ENCODE data around the gene CCDC85B.

Gene CCDC85B

GRCh38 chr11:65912845-65913244 lies 22.4 kb downstream of the CCDC85B start:
- no peak for DNase-seq

DNA sequence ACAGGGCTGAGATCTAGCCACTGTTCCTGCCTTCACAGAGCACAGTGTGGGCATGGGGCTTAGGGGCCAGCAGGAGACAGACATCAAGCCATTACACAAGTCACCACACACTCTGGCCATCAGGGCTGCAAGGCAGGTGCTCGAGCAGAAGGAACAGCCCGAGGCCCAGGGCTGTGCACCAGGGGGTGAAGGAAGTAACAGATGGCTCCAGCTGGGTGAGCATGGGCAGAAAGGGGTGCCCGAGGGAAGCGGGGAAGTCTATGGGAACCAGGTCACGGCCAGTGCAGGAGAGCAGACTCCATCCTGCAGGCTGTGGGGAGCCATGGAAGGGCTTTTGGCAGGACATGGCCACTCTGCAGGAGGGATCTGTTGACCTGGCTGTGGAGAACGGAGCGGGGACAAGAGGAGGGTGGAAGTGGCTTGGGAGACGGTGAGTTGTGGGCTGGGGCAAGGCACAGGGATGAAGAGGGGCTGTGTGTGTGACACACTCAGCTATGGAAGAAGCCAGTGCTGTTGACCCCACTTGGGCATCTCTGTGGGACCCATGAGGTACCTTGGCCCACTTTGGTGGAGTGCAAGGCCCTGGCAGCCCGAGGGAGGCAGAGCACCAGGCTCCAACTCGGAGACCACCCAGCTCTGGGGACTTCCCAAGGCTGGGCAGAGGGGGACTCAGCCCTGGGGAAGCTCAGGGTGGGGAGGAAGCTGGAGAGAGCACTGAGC lies 24.8 kb downstream of the CCDC85B start:
- DNase-seq: no peak

DNA sequence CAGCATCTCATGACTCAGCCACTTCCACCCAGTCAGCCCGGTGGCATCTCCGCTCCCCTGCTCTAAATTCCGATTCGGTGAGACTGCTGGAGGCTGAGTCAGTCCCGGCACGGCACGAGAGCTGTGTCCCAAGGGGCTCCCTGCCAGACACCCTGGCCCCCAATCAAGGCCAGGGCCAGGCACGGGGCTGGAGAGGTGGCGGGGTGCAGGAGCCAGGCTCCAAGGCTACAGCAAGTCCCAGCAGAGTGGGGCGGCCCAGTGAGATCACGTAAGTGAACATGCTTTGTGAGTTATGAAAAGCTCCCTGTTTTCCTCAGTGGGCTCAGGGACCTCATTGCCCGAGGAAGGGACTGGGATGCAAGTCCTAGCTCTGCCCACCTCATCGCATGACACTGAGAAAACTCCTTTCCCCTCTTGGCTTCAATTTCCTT lies 25.4 kb downstream of the CCDC85B start:
- no peak for DNase-seq

- no peak for DNase-seq
Measured at GRCh38 chr11:65916391-65916790, 25.9 kb downstream of the CCDC85B start.

DNA sequence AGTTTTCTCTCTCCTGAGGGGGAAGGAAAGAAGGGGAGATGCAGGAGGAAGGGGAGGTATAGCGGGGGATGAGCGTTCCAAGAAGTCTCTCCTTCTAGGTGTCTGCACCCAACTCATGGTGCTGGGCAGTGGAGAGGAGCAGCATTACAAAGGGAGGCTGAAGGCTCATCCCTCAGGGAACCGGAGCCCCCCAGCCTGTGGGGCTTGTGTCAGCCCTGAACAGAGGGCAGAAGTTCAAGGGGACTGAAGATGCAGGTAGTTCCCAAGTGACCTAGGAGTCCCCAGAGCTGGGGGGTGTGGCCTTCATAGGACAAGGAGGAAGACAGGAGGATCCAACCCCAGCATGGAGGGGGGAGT lies 26.6 kb downstream of the CCDC85B start:
- DNase-seq: no peak

DNA sequence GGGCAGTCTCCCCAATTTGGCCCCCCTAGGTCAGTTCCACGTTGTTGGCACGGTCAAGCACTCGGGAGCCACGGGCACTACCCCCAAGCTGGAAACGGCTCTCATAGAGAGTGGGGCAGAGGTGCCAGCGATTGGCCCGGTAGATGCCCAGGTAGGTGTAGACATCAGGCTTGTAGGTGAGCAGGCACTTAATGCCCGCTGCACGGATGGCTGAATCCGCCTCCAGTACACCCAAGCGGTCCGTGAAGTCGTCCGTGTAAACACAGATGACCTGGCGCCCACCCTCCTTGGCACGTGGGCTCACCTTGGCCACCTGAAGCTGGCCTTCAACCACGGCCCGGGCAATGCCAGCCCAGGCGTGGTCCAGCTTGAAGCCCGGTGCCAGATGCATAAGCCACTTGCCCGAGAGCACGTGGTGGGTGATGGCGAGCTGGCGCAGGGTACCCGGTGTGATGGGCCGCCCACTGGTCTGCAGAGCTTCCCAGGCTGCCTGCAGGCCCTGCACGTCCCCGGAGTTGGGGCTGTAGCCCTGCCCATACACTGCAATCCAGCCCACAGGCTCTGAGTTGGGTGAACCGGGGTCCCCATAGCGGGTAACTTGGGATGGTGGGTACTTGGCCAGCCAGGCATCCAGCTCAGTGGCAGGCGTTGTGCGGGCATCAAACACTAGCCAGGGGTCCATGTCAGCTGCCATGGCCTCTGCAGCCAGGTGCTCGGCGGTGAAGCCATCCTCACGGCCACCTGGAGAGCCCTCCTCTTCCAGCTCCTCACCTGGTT lies 27.1 kb downstream of the CCDC85B start:
- no peak for DNase-seq

DNA sequence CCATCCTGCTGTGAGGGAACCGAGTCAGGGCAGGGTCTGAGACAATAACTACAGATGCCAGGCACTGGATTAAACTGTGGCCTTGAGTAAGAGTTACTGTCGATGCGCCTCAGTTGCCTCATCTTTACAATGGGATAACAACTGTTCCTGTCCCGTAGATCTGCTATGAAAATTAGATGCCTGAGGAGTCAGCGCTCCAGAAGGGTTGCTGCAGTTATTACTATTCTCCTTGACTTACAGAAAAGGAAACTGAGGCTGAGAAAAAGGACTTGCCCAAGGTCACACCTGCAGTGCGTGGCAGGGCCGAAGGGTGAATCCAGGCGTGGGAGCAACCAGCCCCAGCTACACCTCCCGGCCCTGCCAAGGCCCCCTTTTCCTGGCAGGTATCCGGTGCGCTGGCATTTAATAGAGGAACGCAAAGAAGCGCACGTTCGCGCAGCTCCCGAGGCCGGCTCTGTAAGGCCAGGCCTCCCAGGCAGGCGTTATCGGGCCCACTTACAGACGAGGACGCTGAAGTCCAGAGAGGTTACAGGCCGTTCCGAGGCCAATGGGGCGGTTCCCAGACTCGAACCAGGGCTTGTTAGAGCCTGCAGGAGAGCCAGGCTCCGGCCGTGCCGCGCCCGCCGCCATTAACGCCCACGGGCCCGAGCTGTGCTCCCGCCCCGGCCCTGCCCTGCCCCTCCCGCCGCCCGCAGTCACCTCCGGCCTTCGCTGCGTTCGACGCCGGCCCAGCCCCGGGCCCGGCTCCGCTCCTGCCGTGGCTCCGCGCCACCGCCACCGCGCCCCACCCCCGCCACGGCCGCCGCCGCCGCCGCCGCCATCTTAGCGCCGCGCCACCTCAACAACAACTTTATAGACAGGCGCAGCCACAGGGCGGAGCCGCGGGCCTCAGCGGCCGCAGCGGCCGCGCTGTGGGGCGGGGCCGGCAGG lies 28.0 kb downstream of the CCDC85B start, which contains the start of gene C11orf68:
TSS of gene C11orf68 (minus strand) at position 852 of the 930 bp plus-strand sequence. CDS start at position 821, 31 bp downstream.
- DNase-seq: no peak

GRCh38 chr11:65919141-65919572 lies 28.7 kb downstream of the CCDC85B start, which contains the start of gene DRAP1:
TSS of gene DRAP1 (plus strand) at chr11:65919426. CDS start at chr11:65919502, 76 bp downstream.
- DNase-seq: peak; percentile 98 to 99

- peak in 1 of 2 donors; percentile 67 for DNase-seq
Measured at GRCh38 chr11:65919573-65920371, 29.3 kb downstream of the CCDC85B start.

DNA sequence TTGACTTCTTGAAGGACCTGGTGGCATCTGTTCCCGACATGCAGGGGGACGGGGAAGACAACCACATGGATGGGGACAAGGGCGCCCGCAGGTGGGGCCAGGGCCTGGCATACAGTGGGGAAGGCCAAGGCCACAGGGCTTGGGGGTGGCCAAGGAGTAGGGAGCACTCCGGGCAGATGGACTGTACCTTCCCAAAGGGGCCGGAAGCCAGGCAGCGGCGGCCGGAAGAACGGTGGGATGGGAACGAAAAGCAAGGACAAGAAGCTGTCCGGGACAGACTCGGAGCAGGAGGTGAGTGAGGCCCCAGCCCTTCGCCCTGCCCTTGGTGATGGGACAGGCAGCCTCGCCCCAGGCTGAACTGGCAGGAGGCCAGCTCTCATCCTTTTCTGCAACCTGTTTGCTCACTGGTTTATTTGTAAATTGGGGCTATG lies 29.9 kb downstream of the CCDC85B start:
- DNase-seq: no peak

DNA sequence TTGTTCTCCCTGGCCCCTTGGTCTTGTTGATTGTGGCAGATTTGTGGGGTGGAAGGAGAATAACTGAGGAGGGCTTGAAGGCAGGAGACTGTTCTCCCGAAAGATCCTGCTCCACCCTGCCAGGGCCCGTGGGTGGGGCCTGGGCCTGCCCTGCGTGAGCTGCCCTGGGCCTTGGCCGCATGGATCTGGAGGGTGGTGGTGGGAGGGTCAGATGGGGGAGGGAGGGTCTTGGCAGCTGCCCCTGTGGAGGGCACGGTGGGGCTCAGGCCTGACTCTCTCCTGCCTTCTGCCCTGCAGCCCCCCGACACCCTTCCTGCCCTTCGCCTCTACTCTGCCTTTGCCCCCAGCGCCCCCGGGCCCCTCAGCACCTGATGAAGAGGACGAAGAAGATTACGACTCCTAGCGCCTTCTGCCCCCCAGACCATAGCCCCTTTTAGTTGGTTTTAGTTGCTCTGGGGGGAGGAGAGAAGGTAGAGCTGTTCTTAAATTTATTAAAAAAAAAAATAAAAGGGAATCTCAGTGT lies 30.6 kb downstream of the CCDC85B start:
- no peak for DNase-seq

- DNase-seq: no peak
Measured at GRCh38 chr11:65921876-65922275, 31.4 kb downstream of the CCDC85B start.

GRCh38 chr11:65922565-65922964 lies 32.1 kb downstream of the CCDC85B start:
- DNase-seq: no peak

DNA sequence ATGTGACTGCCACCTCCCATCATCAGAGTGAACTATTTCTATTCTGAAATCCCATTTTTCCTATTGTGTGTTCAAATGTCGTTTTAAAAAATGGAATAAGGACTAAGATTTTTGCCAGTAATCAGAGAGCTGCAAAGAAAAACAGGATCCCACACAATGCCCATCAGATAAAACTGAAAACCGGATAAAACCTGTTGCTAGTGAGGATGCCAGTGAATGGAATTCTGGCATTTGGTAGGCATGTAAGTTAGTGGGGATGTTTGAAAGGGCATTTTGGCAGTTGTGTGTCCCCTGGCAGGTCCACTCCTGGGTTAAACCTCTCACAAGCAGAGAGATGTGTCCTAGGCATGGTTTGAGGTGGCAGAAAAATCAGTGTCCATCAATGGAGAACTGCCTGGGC lies 34.9 kb downstream of the CCDC85B start:
- DNase-seq: no peak

DNA sequence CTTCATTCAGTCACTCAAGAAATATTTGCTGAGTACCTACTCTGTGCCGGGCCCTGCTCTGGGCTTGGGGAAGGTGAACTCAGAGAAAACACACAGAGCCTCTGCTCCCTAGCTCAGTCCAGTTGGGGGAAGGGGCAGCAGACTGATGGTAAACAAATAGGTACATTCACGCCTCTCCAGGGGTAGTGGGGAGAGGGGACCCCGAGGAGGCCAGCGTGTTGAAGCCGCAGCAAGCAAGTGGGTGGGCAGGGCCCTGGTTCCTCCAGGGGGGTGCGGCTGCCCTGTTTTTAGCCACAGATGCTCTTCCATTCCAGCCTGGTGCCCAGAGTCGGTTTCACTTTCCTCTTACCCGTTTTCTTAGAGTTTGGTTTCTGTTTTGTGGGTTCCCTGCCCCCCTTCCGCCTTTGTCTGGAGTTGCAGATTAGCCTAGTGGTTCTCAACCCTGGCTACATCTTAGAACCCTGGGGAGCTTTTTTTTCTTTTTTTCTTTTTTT lies 37.5 kb downstream of the CCDC85B start:
- peak; percentile 71 to 73 for DNase-seq

- DNase-seq: no peak
Measured at GRCh38 chr11:65928667-65929066, 38.2 kb downstream of the CCDC85B start.

DNA sequence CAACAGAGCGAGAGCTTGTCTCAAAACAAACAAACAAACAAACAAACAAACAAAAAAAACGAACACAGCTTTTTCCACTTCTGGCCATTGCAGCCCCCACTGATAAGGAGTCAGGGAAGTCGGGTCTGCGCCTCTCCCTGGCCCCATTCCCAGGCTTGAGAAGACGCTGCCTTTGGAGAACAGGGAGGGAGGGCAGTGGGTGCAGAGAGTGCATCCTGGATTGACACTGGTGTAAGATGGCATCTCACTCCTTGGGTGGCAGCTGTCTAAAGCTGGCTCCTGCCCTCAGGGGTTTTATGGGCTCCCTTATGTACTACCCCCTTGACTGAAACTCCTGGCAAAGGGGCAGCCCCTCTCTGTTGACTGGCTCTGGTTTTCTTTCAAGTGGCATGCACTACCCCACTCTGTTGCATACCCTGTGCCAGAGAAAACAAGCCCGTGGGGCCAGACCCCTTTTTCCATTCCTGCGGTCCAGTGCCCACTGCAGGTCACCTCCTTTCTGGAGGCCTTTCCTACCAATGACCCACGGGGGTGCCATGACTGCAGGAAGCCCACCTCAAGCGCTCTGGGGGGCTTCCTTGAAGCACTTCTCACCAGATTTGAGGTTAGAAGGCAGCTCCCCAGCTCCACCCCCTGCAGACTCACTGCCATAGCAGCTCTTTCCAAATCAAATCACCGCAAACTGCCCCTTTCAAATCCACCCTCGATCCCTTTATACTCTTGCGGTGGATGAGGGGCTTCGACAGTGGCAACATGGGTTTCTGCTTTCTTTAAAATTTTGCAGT lies 41.5 kb downstream of the CCDC85B start:
- DNase-seq: no peak

DNA sequence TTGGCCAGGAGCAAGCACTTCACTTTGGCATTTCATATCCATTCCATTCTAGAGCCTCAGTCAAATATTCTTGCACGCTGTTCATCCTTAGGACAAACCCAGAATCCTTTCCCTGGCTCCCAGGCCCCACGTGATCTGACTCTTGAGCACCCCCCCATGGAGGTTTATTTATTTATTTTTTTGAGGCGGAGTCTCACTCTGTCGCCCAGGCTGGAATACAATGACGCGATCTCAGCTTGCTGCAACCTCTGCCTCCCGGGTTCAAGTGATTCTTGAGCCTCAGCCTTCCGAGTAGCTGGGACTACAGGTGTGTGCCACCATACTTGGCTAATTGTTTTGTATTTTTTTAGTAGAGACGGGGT lies 42.1 kb downstream of the CCDC85B start:
- DNase-seq: no peak

- DNase-seq: no peak
Measured at GRCh38 chr11:65934014-65934413, 43.5 kb downstream of the CCDC85B start.

DNA sequence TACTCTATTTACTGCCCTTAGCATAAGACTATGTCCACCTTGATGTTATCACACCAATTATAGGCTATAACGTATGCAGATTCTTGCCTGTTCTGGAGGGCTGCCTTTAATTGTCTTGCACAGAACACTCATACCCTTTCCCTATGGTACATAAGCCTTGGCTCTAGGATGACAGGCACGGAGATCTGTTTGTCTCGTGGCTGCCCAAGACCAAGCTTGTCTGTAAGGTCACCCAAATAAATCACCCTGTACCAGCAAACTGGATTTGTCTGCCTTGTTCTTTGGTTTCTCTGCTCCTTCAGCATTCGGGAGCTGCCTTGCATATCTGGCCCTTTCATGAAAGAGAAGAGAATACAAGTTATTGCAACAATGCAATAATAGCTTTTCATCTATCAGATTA lies 47.3 kb downstream of the CCDC85B start:
- no peak for DNase-seq

Data from stimulated activated CD4-positive, alpha-beta T cell treated with anti-CD3 and anti-CD28 coated beads, Interleukin-2, amount 100 ng/mL, for 24 hours (primary cell).